GM13976 (cell line): ENCODE data around the gene GRM1.

Source experiments
- DNase-seq: peaks from one replicate; pipeline ENCODE4 v3.0.0; 2012; ENCODE audit warnings: low spot score
- CTCF ChIP-seq: IDR thresholded peaks from 2 replicates; pipeline ENCODE4 v1.5.1; 2012; ENCODE audit warnings: borderline replicate concordance, mild to moderate bottlenecking; ENCODE audit not compliant: insufficient read depth; ENCODE audit errors: extremely low read depth, missing control alignments, control extremely low read depth
- in situ Hi-C: fragments of 300-500 bp; cut with MboI; formaldehyde crosslinking; loops from one replicate; pipeline ENCODE4 v1.12.0; 2022; ENCODE audit warnings: low sequenced_read_pairs, mixed read lengths, inconsistent platforms; ENCODE audit not compliant: unreplicated experiment

Gene GRM1

GRCh38 chr6:146347090-146347489 lies 318.2 kb downstream of the GRM1 start:
- no peak for TF ChIP-seq CTCF
- DNase-seq, result no peak
- in situ Hi-C loops, result no loop called here

GRCh38 chr6:146347690-146348089 lies 318.8 kb downstream of the GRM1 start:
- DNase-seq, result no peak
- in situ Hi-C loops, result no loop called here
- TF ChIP-seq CTCF, result no peak

GRCh38 chr6:146351018-146351417 lies 322.2 kb downstream of the GRM1 start:
- TF ChIP-seq CTCF, result no peak
- in situ Hi-C loops, result no loop called here
- DNase-seq, result no peak

GRCh38 chr6:146352163-146352562 lies 323.3 kb downstream of the GRM1 start:
- DNase-seq, result no peak
- no peak for TF ChIP-seq CTCF
- in situ Hi-C loops, result no loop called here

GRCh38 chr6:146354451-146354850 lies 325.6 kb downstream of the GRM1 start:
- no peak for TF ChIP-seq CTCF
- no peak for DNase-seq
- in situ Hi-C loops, result no loop called here

GRCh38 chr6:146355521-146356100 lies 326.7 kb downstream of the GRM1 start:
- DNase-seq, result no peak
- in situ Hi-C loops, result no loop called here
- no peak for TF ChIP-seq CTCF
